Lower lobe of right lung (tissue), 2 donors: ENCODE results near the gene DOCK1. TPM values are rescaled to one million over a fixed set of nuclear protein-coding genes. Genes with fewer than 3 reads are reported as not detected.

Source experiments
- ATAC-seq, 2 donors: fragments of 200-7000 bp; cut with Tn5 transposase; one replicate each; pipeline ENCODE4 v1.9.1; 2020 to 2022; ENCODE audit warnings: mild to moderate bottlenecking in 2 of 2, moderate library complexity in 2 of 2
- DNase-seq: peaks from one replicate; pipeline ENCODE4 v3.0.0-alpha.2; 2020
- H3K27ac ChIP-seq: fragments of 200-600 bp; one replicate; pipeline ENCODE4 v1.8.0; 2022
- H3K27me3 ChIP-seq: fragments of 200-600 bp; one replicate; pipeline ENCODE4 v1.8.0; 2022; ENCODE audit warnings: low read depth
- H3K36me3 ChIP-seq: fragments of 200-600 bp; one replicate; pipeline ENCODE4 v1.8.0; 2022; ENCODE audit warnings: mild to moderate bottlenecking
- H3K4me1 ChIP-seq: fragments of 200-600 bp; one replicate; pipeline ENCODE4 v1.8.0; 2022
- H3K4me3 ChIP-seq: fragments of 200-600 bp; one replicate; pipeline ENCODE4 v1.8.0; 2022; ENCODE audit warnings: mild to moderate bottlenecking
- H3K9me3 ChIP-seq: fragments of 200-600 bp; one replicate; pipeline ENCODE4 v1.8.0; 2022
- intact Hi-C: fragments of 100-400 bp; cut with DNase I; formaldehyde crosslinking; loops from one replicate; pipeline ENCODE4 v1.11.0; 2022
- total RNA-seq: library from RNA; stranded (reverse); fragmentation: NEBNext Ultra II Directional; extraction: Animal tissue kit (Norgen Biotek cat#: 25700); gene quantifications from one replicate; pipeline ENCODE4 v1.2.1, GENCODE V29; 2021
- TF ChIP-seq, protein P1 (sequence below): fragments of 200-600 bp; IDR thresholded peaks from one replicate; pipeline ENCODE4 v1.8.0; 2022; ENCODE audit warnings: antibody characterized with exemption, mild to moderate bottlenecking
- donor health status: DM: no; HTN: yes; CAD: no; lungs with severe emphysema.

Gene DOCK1
- total RNA-seq, 1 donor from 2014 or later, result 44.8 TPM

- peak; percentile 32 to 44 for ATAC-seq
- Histone ChIP-seq H3K9me3 (no peaks in the 10 kb centered on the region), H3K4me3 (no peak overlapping the region), H3K27me3 (no peaks in the 10 kb centered on the region), H3K36me3 (no peaks in the 10 kb centered on the region), H3K4me1 (no peaks in the 10 kb centered on the region), H3K27ac (no peak overlapping the region)
- TF ChIP-seq, protein P1, sequence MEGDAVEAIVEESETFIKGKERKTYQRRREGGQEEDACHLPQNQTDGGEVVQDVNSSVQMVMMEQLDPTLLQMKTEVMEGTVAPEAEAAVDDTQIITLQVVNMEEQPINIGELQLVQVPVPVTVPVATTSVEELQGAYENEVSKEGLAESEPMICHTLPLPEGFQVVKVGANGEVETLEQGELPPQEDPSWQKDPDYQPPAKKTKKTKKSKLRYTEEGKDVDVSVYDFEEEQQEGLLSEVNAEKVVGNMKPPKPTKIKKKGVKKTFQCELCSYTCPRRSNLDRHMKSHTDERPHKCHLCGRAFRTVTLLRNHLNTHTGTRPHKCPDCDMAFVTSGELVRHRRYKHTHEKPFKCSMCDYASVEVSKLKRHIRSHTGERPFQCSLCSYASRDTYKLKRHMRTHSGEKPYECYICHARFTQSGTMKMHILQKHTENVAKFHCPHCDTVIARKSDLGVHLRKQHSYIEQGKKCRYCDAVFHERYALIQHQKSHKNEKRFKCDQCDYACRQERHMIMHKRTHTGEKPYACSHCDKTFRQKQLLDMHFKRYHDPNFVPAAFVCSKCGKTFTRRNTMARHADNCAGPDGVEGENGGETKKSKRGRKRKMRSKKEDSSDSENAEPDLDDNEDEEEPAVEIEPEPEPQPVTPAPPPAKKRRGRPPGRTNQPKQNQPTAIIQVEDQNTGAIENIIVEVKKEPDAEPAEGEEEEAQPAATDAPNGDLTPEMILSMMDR, result no peak
- intact Hi-C loops, result no loop called here
- no peak for DNase-seq
These were observed 395.7 kb downstream of the DOCK1 start for GRCh38 chr10:127300868-127301321.

DNA sequence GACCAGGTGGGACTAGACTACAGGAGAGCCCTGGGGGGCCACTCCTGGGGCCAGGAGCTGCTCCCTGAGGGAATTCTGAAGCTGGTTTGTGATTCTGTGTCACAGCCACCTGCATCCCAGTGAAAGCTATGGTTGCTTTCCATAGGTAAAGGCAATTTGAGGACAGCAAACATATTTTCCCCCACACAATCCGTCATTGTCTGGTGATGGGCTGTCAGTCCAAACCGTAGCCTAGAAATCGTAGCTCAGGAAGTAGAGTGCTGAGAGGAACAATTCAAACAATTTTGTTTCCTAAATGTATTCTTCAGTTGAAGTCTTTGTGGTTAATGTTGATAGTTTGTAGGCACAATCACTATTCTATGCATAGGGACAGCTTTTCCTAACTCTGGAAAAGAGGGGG lies 397.1 kb downstream of the DOCK1 start:
- H3K9me3 ChIP-seq, result no peaks in the 10 kb centered on the region
- no peak for ATAC-seq
- H3K36me3 ChIP-seq, result no peaks in the 10 kb centered on the region
- H3K27me3 ChIP-seq, result no peaks in the 10 kb centered on the region
- intact Hi-C loops, result no loop called here
- DNase-seq, result no peak
- no peak overlapping the region for H3K27ac ChIP-seq
- no peak overlapping the region for H3K4me3 ChIP-seq
- TF ChIP-seq, protein P1, result no peak
- no peaks in the 10 kb centered on the region for H3K4me1 ChIP-seq

DNA sequence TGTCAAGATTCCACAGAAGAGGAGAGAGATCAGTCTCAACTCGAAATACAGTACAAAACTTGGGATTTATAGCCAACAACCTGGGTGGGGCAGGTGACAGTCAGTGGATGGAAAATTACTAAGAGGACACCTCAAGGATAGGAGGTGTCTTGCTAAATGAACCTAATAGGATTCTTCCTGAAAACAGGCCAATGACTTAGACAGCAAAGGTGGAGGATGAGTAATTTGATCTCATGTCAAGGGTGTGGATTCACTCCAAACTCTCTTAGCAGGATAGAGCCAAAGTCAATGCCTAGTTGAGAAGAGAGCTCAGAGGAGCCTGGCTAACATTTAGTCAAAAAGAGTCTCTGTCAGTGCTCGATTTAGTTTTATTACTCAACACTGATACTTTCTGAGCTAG lies 397.9 kb downstream of the DOCK1 start:
- Histone ChIP-seq H3K27ac (no peak overlapping the region), H3K27me3 (no peaks in the 10 kb centered on the region), H3K9me3 (no peaks in the 10 kb centered on the region), H3K4me3 (no peak overlapping the region), H3K36me3 (no peaks in the 10 kb centered on the region), H3K4me1 (no peaks in the 10 kb centered on the region)
- TF ChIP-seq, protein P1, result no peak
- no peak for DNase-seq
- intact Hi-C loops, result no loop called here
- no peak for ATAC-seq

DNA sequence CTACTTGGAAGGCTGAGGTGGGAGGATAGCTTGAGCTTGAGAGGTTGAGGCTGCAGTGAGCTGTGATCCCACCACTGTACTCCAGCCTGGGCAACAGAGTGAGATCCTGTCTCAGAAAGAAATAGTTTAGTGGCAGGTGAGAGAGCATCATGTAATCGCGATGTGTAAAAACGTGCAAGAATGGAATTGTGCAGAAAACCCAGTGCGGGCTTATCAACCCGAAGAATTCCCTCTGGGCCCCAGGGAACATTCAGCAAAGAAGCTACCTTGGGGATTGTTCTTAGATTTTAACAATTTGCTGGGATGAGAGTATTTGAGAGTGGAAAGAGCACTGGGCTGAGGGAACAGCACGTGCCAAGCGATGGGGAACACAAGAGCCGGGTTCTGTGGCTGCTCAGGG lies 398.5 kb downstream of the DOCK1 start:
- no peak overlapping the region for H3K4me3 ChIP-seq
- no peaks in the 10 kb centered on the region for H3K36me3 ChIP-seq
- no peaks in the 10 kb centered on the region for H3K4me1 ChIP-seq
- no peak for DNase-seq
- no peak for ATAC-seq
- TF ChIP-seq, protein P1, result no peak
- intact Hi-C loops, result no loop called here
- H3K9me3 ChIP-seq, result no peaks in the 10 kb centered on the region
- H3K27me3 ChIP-seq, result no peaks in the 10 kb centered on the region
- no peak overlapping the region for H3K27ac ChIP-seq

- intact Hi-C loops, result no loop called here
- no peaks in the 10 kb centered on the region for H3K4me1 ChIP-seq
- TF ChIP-seq, protein P1, result no peak
- H3K36me3 ChIP-seq, result no peaks in the 10 kb centered on the region
- ATAC-seq (no peak), DNase-seq (no peak)
- no peaks in the 10 kb centered on the region for H3K9me3 ChIP-seq
- no peak overlapping the region for H3K4me3 ChIP-seq
- H3K27me3 ChIP-seq, result no peaks in the 10 kb centered on the region
- no peak overlapping the region for H3K27ac ChIP-seq
These were observed 401.3 kb downstream of the DOCK1 start for GRCh38 chr10:127306479-127306878.

GRCh38 chr10:127307338-127307737 lies 402.1 kb downstream of the DOCK1 start:
- H3K9me3 ChIP-seq, result no peaks in the 10 kb centered on the region
- no peak overlapping the region for H3K4me3 ChIP-seq
- TF ChIP-seq, protein P1, result no peak
- H3K27me3 ChIP-seq, result no peaks in the 10 kb centered on the region
- DNase-seq (no peak), ATAC-seq (no peak)
- H3K27ac ChIP-seq, result no peak overlapping the region
- intact Hi-C loops, result no loop called here
- no peaks in the 10 kb centered on the region for H3K36me3 ChIP-seq
- H3K4me1 ChIP-seq, result no peaks in the 10 kb centered on the region
